Measurements from ENCODE around the gene OR4D1.

OR4D1 gene

DNA sequence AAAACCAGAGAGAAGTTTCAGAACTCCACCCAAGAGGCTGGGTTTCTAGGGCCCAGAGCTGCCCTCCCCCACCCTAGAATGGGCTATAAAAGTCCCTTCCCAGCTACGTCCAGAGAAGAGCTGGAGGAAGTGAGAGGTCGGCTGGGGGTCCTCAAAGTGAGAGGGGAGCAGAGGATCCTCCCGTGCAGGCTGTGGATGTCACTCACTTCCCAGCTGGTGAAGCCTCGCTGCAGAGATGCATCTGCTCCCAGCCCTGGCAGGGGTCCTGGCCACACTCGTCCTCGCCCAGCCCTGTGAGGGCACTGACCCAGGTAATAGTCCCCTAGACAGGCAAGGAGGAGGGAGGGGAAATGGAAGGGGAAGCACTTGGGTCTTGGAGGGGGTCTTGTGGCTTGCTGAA, 44.4 kb downstream of the OR4D1 start, which contains the start of gene EPX:
EPX (plus strand) TSS at position 115 of the 400 bp plus-strand sequence; CDS start at position 236, 121 bp downstream.
- H3K4me1 ChIP-seq (ENCODE audit: control insufficient read depth, insufficient read depth, low read length, poor library complexity, severe bottlenecking), result no peaks in the 10 kb centered on the region
- H3K27ac ChIP-seq (ENCODE audit: low read depth, low read length, severe bottlenecking), result no peak within 1 kb of the TSS
- H3K4me3 ChIP-seq (ENCODE audit: extremely low read depth, insufficient read depth, low read length, poor library complexity, severe bottlenecking), result no peak within 1 kb of the TSS
- no peaks in the 10 kb centered on the region for H3K36me3 ChIP-seq (ENCODE audit: control insufficient read depth, insufficient read depth, low read length)
- H3K9me3 ChIP-seq (ENCODE audit: control insufficient read depth, low read length), result no peaks in the 10 kb centered on the region
- WGBS, 2 experiments (ENCODE audit: insufficient coverage in 2 of 2), result 66 to 72% methylated on average over 5 to 6 of the region's 6 CpGs

DNA sequence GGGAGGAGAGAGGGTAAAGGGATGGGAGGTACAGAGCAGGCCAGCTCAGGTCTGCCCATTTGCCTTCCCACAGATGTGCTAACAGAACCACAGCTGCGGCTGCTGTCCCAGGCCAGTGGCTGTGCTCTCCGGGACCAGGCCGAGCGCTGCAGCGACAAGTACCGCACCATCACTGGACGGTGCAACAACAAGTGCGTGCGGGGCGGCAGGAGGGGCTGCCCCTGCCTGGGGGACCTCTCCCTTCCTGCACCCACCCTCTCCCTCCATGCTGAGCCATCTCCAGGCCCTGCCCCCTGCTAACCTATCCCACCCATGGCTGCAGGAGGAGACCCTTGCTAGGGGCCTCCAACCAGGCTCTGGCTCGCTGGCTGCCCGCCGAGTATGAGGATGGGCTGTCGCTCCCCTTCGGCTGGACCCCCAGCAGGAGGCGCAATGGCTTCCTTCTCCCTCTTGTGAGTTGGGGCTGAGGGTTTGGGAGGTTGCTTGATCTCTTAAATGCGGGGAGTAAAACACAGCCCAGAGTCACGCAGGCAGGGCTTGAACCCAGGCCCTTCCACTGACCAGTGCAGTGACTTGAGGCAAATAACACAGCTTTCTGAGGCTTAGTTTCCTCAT, 45.6 kb downstream of the OR4D1 start:
- no peaks in the 10 kb centered on the region for H3K36me3 ChIP-seq (ENCODE audit: control insufficient read depth, insufficient read depth, low read length)
- no peaks in the 10 kb centered on the region for H3K9me3 ChIP-seq (ENCODE audit: control insufficient read depth, low read length)
- WGBS, 2 experiments (ENCODE audit: insufficient coverage in 2 of 2), result 80 to 94% methylated on average over 16 to 17 of the region's 18 CpGs
- no peaks in the 10 kb centered on the region for H3K4me1 ChIP-seq (ENCODE audit: control insufficient read depth, insufficient read depth, low read length, poor library complexity, severe bottlenecking)
- H3K27ac ChIP-seq (ENCODE audit: low read depth, low read length, severe bottlenecking), result no peak overlapping the region
- no peak overlapping the region for H3K4me3 ChIP-seq (ENCODE audit: extremely low read depth, insufficient read depth, low read length, poor library complexity, severe bottlenecking)

DNA sequence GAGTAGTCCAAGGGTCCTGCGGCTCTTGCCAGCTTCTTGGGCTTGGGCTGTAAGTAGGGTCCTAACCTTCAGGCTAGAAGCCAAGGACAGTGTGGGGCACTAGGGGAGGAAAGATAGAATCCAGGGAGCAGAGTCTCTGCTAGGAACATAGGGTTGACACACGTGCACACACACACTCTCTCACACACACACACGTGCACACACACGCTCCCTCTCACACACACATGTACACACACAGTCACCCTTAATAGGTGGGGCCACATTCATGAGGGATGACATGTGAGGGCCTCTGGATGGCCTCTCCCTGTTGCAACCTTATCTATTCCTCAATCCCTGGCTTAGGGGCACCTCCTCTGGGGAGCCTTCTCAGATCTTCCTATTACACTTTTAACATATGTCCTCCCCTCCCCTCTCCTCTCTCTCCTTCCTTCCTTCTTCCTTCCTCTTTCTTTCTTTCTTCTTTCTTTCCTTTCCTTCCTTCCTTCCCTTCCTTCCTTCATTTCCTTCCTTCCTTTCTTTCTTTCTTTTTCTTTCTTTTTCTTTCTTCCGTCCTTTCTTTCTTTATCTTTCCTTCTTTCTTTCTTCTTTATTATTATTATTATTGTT, 47.4 kb downstream of the OR4D1 start:
- H3K9me3 ChIP-seq (ENCODE audit: control insufficient read depth, low read length), result no peaks in the 10 kb centered on the region
- no peaks in the 10 kb centered on the region for H3K36me3 ChIP-seq (ENCODE audit: control insufficient read depth, insufficient read depth, low read length)
- WGBS, 2 experiments (ENCODE audit: insufficient coverage in 2 of 2), result 80 to 100% methylated on average over 1 to 2 of the region's 5 CpGs
- no peak overlapping the region for H3K4me3 ChIP-seq (ENCODE audit: extremely low read depth, insufficient read depth, low read length, poor library complexity, severe bottlenecking)
- no peaks in the 10 kb centered on the region for H3K4me1 ChIP-seq (ENCODE audit: control insufficient read depth, insufficient read depth, low read length, poor library complexity, severe bottlenecking)
- H3K27ac ChIP-seq (ENCODE audit: low read depth, low read length, severe bottlenecking), result no peak overlapping the region

DNA sequence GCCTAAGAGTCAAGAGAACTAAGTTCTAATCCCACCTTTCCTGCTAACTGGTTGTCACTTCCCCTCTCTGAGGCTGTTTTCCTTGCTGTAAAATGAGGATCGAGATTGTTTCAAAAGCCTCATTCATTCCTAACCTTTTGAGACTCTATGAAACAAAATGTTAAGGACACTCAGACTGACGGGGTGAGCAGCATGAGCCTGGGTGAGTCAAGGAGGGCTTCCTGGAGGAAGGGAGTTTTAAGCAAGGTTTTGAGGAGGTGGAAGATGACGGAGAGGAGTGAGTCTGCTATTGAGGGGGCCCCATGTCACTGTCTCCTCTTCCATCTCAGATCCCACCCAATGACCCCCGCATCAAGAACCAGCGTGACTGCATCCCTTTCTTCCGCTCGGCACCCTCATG, 48.4 kb downstream of the OR4D1 start:
- 97 to 100% methylated on average over 2 to 5 of the region's 7 CpGs for WGBS, 2 experiments (ENCODE audit: insufficient coverage in 2 of 2)
- H3K36me3 ChIP-seq (ENCODE audit: control insufficient read depth, insufficient read depth, low read length), result no peaks in the 10 kb centered on the region
- H3K4me1 ChIP-seq (ENCODE audit: control insufficient read depth, insufficient read depth, low read length, poor library complexity, severe bottlenecking), result no peaks in the 10 kb centered on the region
- no peak overlapping the region for H3K27ac ChIP-seq (ENCODE audit: low read depth, low read length, severe bottlenecking)
- no peaks in the 10 kb centered on the region for H3K9me3 ChIP-seq (ENCODE audit: control insufficient read depth, low read length)
- no peak overlapping the region for H3K4me3 ChIP-seq (ENCODE audit: extremely low read depth, insufficient read depth, low read length, poor library complexity, severe bottlenecking)

DNA sequence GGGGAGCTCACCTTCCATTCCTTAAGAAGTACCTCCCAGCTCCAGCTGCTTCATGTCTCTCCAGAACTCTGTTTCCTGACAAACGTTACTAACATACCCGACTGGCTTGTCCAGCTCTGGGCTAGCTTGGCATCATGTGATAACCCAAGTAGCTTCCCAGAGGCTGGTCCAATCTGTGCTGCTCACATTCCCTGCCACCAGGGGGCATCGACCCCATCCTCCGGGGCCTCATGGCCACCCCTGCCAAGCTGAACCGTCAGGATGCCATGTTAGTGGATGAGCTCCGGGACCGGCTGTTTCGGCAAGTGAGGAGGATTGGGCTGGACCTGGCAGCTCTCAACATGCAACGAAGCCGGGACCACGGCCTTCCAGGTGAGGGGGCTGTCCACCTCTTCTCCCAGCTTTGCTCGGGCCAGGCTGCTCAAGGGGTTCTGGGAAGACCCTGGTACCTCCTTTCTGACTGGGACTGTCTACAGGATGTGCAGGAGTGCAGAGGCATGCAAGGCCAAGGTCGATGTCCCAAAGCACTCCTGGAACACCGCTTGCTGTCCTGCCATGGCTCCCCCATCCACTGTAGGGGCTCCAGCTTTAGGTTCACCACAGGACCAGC, 51.9 kb downstream of the OR4D1 start:
- no peaks in the 10 kb centered on the region for H3K9me3 ChIP-seq (ENCODE audit: control insufficient read depth, low read length)
- WGBS, 2 experiments (ENCODE audit: insufficient coverage in 2 of 2), result 55 to 67% methylated on average over 13 to 14 of the region's 14 CpGs
- H3K36me3 ChIP-seq (ENCODE audit: control insufficient read depth, insufficient read depth, low read length), result peaks cover 3% of the 10 kb centered on the region
- no peaks in the 10 kb centered on the region for H3K4me1 ChIP-seq (ENCODE audit: control insufficient read depth, insufficient read depth, low read length, poor library complexity, severe bottlenecking)
- no peak overlapping the region for H3K4me3 ChIP-seq (ENCODE audit: extremely low read depth, insufficient read depth, low read length, poor library complexity, severe bottlenecking)
- no peak overlapping the region for H3K27ac ChIP-seq (ENCODE audit: low read depth, low read length, severe bottlenecking)

DNA sequence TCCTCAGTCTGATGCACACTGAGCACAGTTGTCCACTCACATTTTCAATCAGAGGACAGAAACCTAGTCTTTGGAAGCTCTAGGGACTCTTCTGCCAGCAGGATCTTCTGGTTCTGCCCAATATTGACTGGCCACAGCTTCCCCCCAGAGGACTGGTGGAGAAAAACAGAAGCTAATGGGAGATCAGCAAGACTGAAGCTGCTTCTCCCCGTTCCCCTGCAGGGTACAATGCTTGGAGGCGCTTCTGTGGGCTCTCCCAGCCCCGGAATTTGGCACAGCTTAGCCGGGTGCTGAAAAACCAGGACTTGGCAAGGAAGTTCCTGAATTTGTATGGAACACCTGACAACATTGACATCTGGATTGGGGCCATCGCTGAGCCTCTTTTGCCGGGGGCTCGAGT, 54.7 kb downstream of the OR4D1 start:
- H3K4me1 ChIP-seq (ENCODE audit: control insufficient read depth, insufficient read depth, low read length, poor library complexity, severe bottlenecking), result no peaks in the 10 kb centered on the region
- H3K4me3 ChIP-seq (ENCODE audit: extremely low read depth, insufficient read depth, low read length, poor library complexity, severe bottlenecking), result no peak overlapping the region
- peaks cover 20% of the 10 kb centered on the region for H3K36me3 ChIP-seq (ENCODE audit: control insufficient read depth, insufficient read depth, low read length)
- no peaks in the 10 kb centered on the region for H3K9me3 ChIP-seq (ENCODE audit: control insufficient read depth, low read length)
- no peak overlapping the region for H3K27ac ChIP-seq (ENCODE audit: low read depth, low read length, severe bottlenecking)
- 93 to 95% methylated on average over 7 of the region's 7 CpGs for WGBS, 2 experiments (ENCODE audit: insufficient coverage in 2 of 2)

DNA sequence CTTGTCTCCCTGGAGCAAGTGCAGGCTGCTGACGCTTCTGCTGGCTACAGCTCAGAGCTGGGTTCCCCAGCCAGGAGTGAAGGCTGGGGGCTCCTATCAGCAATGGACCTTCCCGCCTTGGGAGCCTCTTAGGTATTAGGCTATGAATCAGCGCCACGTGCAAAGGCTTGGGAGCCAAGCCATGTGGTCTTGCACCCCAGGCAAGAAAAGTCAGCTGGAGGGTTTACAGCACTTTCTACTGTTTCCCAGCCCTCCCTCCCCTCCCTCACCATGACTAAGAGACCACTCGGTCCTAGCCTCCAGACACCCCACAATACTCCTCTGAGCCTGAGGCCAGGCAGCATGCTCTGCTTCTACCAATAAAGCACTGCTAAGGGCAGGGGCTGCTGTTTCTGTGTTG, 56.6 kb downstream of the OR4D1 start:
- no peaks in the 10 kb centered on the region for H3K9me3 ChIP-seq (ENCODE audit: control insufficient read depth, low read length)

DNA sequence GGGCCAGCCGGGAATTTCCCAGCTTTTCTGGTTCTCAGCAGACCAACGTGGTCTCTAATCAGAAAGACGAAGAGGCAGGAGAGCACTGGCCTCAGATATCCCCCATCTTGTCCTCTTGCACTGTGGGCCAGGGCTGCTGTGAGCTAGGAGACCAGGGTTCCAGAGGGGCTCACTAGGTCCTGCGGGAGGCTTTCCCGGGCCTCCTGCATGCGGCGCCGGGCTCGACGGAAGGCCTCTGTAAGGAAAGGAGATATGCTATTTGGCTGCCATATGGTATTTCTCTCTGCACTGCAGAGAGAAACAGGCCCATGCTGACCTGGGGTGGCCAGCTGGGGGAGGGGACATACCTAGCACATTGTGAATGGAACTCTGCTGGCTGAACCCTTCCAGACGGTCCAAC, 57.8 kb downstream of the OR4D1 start:
- H3K9me3 ChIP-seq (ENCODE audit: control insufficient read depth, low read length), result no peaks in the 10 kb centered on the region
- 87 to 88% methylated on average over 9 to 11 of the region's 11 CpGs for WGBS, 2 experiments (ENCODE audit: insufficient coverage in 2 of 2)
- H3K27ac ChIP-seq (ENCODE audit: low read depth, low read length, severe bottlenecking), result no peak overlapping the region
- no peak overlapping the region for H3K4me3 ChIP-seq (ENCODE audit: extremely low read depth, insufficient read depth, low read length, poor library complexity, severe bottlenecking)
- peaks cover 37% of the 10 kb centered on the region for H3K36me3 ChIP-seq (ENCODE audit: control insufficient read depth, insufficient read depth, low read length)
- H3K4me1 ChIP-seq (ENCODE audit: control insufficient read depth, insufficient read depth, low read length, poor library complexity, severe bottlenecking), result no peaks in the 10 kb centered on the region

More for the DNA sequence above, 56.6 kb downstream of the OR4D1 start:
- Histone ChIP-seq H3K27ac (ENCODE audit: low read depth, low read length, severe bottlenecking) (no peak overlapping the region), H3K4me1 (ENCODE audit: control insufficient read depth, insufficient read depth, low read length, poor library complexity, severe bottlenecking) (no peaks in the 10 kb centered on the region), H3K36me3 (ENCODE audit: control insufficient read depth, insufficient read depth, low read length) (peaks cover 31% of the 10 kb centered on the region), H3K4me3 (ENCODE audit: extremely low read depth, insufficient read depth, low read length, poor library complexity, severe bottlenecking) (no peak overlapping the region)
- 93 to 96% methylated on average over 4 of the region's 5 CpGs for WGBS, 2 experiments (ENCODE audit: insufficient coverage in 2 of 2)

DNA sequence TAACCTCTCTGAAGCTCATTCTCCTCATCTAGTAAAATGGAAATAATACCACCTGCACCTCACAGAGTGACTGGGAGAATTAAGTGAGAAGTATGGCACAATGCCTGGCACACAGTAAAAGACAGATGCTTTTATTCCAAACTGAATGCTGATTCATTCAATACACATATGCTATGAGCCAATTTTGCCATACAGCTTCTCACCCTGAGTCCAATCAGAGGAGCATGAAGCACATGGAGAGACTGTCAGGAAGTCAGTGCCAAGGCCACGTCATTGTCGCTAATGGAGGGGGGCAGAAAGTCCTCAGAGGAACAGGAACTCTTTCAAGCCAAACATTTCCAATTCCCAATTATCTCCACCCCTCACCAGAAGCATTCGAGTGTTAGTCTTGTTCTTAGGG, 59.3 kb downstream of the OR4D1 start:
- Histone ChIP-seq H3K4me1 (ENCODE audit: control insufficient read depth, insufficient read depth, low read length, poor library complexity, severe bottlenecking) (no peaks in the 10 kb centered on the region), H3K27ac (ENCODE audit: low read depth, low read length, severe bottlenecking) (no peak overlapping the region), H3K4me3 (ENCODE audit: extremely low read depth, insufficient read depth, low read length, poor library complexity, severe bottlenecking) (no peak overlapping the region), H3K36me3 (ENCODE audit: control insufficient read depth, insufficient read depth, low read length) (peaks cover 47% of the 10 kb centered on the region), H3K9me3 (ENCODE audit: control insufficient read depth, low read length) (no peaks in the 10 kb centered on the region)
- WGBS, 2 experiments (ENCODE audit: insufficient coverage in 2 of 2), result 85 to 100% methylated on average over 3 of the region's 3 CpGs

DNA sequence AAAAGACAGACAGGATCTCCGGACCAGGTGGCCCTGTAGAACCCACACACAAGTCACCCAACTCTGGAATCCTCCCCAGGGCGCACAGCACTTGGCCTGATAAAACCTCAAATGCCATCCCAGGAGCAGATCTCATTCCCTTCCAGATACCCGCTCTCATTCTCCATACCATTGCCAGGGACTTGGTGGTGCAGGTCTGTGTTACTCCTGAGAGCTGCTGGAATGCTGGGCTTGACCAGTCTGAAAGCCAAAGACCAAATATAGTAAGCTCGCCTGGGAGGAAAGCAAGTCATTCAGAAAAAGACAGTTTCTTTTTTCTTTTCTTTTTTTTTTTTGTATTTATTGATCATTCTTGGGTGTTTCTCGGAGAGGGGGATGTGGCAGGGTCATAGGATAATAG, 60.2 kb downstream of the OR4D1 start:
- Histone ChIP-seq H3K4me3 (ENCODE audit: extremely low read depth, insufficient read depth, low read length, poor library complexity, severe bottlenecking) (no peak overlapping the region), H3K4me1 (ENCODE audit: control insufficient read depth, insufficient read depth, low read length, poor library complexity, severe bottlenecking) (no peaks in the 10 kb centered on the region), H3K9me3 (ENCODE audit: control insufficient read depth, low read length) (no peaks in the 10 kb centered on the region), H3K27ac (ENCODE audit: low read depth, low read length, severe bottlenecking) (no peak overlapping the region), H3K36me3 (ENCODE audit: control insufficient read depth, insufficient read depth, low read length) (peaks cover 56% of the 10 kb centered on the region)
- WGBS, 2 experiments (ENCODE audit: insufficient coverage in 2 of 2), result 82 to 100% methylated on average over 3 of the region's 5 CpGs

Measured in mesodermal cell (in vitro differentiated cells).